Measurements from ENCODE around the gene DDN.

DNA sequence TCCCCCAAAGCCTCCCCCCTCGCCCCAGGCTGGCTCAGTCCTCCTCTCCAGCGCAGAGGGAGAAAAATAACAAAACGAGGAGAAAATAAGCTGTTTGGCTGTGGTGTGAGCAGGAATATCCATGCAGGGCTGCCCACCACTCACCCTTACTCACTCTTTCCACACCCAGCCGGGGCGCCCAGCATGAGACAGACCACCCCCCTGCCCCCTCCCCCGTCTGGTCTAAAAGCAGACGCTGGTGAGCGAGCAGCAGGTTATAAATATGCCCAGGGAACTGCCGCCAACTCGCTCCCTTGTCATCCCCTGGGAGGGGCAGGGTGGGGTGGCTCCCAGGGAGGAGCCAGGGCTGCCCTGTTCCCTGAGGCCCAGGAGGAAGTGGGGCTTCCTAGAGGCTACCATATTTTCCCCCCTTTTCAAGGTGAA lies 13.7 kb downstream of the DDN start:
- no peak for TF ChIP-seq EZH2 (IDR thresholded peaks at IDR 0.05; ENCODE audit: borderline replicate concordance, control insufficient read depth, low read depth, low read length)
- TF ChIP-seq EP300 (IDR thresholded peaks at IDR 0.05; ENCODE audit: borderline replicate concordance in 1 of 2, control insufficient read depth in 1 of 2, low read depth in 2 of 2, low read length in 2 of 2) = no peak
- TF ChIP-seq, protein P1, sequence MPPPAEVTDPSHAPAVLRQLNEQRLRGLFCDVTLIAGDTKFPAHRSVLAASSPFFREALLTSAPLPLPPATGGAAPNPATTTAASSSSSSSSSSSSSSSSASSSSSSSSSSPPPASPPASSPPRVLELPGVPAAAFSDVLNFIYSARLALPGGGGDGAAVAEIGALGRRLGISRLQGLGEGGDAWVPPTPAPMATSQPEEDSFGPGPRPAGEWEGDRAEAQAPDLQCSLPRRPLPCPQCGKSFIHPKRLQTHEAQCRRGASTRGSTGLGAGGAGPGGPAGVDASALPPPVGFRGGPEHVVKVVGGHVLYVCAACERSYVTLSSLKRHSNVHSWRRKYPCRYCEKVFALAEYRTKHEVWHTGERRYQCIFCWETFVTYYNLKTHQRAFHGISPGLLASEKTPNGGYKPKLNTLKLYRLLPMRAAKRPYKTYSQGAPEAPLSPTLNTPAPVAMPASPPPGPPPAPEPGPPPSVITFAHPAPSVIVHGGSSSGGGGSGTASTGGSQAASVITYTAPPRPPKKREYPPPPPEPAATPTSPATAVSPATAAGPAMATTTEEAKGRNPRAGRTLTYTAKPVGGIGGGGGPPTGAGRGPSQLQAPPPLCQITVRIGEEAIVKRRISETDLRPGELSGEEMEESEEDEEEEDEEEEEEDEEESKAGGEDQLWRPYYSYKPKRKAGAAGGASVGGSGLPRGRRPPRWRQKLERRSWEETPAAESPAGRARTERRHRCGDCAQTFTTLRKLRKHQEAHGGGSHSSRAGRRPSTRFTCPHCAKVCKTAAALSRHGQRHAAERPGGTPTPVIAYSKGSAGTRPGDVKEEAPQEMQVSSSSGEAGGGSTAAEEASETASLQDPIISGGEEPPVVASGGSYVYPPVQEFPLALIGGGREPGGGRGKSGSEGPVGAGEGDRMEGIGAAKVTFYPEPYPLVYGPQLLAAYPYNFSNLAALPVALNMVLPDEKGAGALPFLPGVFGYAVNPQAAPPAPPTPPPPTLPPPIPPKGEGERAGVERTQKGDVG (CRISPR knock-in tag; IDR thresholded peaks at IDR 0.05) = no peak
- TF ChIP-seq BACH1 (IDR thresholded peaks at IDR 0.05; ENCODE audit: borderline replicate concordance) = no peak
- TF ChIP-seq ESRRA (IDR thresholded peaks at IDR 0.05; ENCODE audit: low read length) = no peak
- TF ChIP-seq, protein P2, sequence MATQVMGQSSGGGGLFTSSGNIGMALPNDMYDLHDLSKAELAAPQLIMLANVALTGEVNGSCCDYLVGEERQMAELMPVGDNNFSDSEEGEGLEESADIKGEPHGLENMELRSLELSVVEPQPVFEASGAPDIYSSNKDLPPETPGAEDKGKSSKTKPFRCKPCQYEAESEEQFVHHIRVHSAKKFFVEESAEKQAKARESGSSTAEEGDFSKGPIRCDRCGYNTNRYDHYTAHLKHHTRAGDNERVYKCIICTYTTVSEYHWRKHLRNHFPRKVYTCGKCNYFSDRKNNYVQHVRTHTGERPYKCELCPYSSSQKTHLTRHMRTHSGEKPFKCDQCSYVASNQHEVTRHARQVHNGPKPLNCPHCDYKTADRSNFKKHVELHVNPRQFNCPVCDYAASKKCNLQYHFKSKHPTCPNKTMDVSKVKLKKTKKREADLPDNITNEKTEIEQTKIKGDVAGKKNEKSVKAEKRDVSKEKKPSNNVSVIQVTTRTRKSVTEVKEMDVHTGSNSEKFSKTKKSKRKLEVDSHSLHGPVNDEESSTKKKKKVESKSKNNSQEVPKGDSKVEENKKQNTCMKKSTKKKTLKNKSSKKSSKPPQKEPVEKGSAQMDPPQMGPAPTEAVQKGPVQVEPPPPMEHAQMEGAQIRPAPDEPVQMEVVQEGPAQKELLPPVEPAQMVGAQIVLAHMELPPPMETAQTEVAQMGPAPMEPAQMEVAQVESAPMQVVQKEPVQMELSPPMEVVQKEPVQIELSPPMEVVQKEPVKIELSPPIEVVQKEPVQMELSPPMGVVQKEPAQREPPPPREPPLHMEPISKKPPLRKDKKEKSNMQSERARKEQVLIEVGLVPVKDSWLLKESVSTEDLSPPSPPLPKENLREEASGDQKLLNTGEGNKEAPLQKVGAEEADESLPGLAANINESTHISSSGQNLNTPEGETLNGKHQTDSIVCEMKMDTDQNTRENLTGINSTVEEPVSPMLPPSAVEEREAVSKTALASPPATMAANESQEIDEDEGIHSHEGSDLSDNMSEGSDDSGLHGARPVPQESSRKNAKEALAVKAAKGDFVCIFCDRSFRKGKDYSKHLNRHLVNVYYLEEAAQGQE (IDR thresholded peaks at IDR 0.05; ENCODE audit: low read depth, low read length) = no peak
- no peak for TF ChIP-seq ZZZ3 (IDR thresholded peaks at IDR 0.05; ENCODE audit: control insufficient read depth, insufficient read length, low read depth)
- TF ChIP-seq, protein P3, sequence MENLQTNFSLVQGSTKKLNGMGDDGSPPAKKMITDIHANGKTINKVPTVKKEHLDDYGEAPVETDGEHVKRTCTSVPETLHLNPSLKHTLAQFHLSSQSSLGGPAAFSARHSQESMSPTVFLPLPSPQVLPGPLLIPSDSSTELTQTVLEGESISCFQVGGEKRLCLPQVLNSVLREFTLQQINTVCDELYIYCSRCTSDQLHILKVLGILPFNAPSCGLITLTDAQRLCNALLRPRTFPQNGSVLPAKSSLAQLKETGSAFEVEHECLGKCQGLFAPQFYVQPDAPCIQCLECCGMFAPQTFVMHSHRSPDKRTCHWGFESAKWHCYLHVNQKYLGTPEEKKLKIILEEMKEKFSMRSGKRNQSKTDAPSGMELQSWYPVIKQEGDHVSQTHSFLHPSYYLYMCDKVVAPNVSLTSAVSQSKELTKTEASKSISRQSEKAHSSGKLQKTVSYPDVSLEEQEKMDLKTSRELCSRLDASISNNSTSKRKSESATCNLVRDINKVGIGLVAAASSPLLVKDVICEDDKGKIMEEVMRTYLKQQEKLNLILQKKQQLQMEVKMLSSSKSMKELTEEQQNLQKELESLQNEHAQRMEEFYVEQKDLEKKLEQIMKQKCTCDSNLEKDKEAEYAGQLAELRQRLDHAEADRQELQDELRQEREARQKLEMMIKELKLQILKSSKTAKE (IDR thresholded peaks at IDR 0.05; ENCODE audit: low read depth, poor library complexity, severe bottlenecking) = no peak
- TF ChIP-seq JUND (IDR thresholded peaks at IDR 0.05; ENCODE audit: low read depth, low read length) = no peak
- no peak for TF ChIP-seq JUNB (IDR thresholded peaks at IDR 0.05)

Data from GM12878 (cell line).